DMS 273 (cell line): ENCODE measurements around the gene SPOCK1.

Source experiments
- DNase-seq: peaks from one replicate; lab custom pipeline; 2025; ENCODE audit not compliant: unreplicated experiment; lab: John Stamatoyannopoulos, UW

Gene SPOCK1

DNA sequence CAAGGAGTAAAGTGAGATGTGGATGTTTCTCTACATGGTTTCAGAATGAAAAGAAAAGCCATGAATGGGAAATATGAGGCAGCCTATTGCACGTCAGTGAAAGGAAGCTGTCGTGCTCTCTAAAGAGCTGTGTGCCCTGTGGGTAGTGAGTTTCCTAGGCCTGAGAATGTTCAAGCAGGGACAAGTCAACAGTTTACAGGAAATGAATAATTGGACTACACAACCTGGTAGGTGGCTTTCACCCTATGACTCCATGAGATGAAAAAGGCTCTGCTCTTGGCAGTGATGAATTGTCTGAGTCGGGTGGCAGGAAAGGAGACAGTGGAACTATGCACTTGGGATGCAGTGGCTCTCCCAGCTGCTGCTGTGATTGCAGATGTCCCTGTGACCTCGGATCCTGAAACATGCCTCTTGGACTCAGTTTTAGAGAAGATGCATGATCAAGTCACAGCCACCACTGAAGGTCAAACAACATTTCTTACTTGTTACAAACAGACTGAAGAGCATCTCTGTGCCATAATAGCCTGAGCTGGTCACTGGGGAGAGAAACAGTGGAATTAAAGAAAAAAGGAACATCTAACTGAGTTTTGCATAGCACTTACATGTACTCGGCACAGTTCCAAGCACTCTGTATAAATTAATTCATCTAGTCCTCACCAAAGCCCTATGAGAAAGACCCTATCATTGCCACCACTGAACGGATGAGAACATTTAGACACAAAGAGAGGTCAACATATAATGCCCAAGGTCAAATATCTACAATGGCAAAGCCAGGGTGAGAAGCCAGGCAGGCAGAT, 293.7 kb downstream of the SPOCK1 start:
- DNase-seq = no peak

DNA sequence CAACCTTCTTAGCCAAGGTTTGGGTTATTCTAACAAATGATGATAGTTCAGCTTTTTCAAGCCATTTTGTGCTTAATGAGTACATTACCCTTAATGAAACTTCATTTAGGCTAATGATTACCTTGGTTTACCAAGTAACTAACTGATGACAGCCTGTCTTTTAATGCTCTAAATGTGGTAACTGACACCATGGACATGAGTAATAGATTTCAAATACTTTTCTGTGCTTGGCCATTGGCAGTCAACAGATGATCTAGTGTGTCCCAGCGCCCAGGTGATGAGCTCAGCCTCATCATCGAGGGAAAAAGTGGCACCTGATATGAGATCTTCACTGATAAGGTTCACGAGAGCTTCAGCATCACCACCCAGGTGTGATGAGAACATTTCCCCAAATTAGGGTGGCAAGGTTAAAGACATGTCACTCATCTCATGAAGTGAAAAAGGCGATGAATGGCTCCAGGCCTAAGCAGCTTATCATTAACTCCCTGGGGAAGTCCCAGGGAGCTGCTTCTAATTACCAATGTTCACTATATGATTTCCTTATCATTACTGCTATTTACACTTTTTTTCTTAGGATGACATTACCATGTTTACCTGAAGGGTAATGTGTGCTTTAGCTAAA, 296.0 kb downstream of the SPOCK1 start:
- no peak for DNase-seq

DNA sequence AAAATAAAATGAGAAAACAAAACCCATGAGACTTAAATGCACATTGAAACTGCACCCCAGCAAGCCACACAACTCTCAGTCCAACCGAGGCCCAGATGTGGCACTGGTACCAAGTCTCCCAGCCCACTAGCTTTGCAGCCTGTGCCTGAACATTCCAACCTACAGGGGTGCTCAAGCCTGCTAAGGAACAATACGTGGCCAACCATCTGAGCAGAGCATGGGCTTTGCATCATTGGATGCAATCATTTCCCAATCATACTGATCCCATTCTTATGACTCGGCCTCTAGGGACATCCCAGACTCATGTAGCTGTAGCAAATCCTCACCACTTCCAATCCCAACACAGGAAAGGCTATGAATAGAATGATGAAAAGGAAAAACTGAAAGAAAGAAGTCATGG, 297.2 kb downstream of the SPOCK1 start:
- no peak for DNase-seq

DNA sequence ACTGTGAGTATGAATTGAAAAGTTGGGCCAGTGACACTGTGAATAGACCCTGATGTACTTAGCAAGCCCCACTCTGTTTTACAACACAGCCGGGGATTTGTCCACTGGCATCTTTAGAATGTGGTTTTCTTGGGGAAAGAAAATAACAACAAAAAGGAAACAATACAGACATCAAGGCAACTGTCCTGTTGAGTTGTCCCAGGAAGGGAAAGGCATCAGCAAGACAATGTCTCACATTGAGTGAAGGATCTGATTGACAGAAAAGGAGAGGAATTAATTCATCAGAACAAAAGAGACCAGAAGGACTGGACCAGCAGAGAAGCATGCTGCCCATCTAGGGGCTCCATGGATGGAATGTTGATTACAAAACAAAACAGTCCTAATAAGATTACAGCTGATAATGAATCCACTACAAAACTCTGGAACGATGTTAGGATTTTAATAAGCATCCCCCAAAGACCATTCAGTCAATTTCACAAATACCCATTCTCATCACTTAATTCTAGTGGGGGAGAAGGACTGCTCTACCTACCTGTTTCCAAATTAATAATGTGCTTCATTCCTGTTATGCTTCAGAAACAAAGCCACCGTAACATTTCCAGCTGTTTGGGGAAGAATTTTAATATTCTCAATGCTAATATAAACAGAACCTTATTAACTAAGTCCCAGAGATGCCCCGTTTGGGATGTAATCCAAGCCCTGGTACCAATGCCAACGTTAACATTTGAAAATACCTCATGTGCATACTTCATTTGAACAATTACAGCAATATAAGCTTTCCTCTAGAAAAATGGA, 298.0 kb downstream of the SPOCK1 start:
- no peak for DNase-seq

DNA sequence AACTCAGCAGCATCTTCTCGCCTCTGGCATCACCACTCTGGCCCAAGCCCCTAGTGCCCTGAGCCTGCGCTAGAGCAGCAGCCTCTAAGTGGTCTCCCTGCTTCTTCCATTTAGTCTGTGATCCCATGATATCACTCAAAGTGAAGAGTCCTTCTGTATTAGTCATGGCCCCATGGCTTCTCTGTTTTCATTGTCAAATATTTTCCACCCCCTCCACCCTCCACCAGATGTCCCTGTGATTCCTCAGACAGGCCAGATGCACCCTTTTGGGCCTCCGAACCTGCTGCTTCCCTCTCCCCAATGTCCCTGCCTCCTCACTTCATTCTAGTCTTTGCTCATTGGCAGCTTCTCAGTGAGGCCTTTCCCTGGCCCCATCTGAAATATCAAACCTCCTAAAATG, 299.2 kb downstream of the SPOCK1 start:
- DNase-seq = peak; percentile 61

DNA sequence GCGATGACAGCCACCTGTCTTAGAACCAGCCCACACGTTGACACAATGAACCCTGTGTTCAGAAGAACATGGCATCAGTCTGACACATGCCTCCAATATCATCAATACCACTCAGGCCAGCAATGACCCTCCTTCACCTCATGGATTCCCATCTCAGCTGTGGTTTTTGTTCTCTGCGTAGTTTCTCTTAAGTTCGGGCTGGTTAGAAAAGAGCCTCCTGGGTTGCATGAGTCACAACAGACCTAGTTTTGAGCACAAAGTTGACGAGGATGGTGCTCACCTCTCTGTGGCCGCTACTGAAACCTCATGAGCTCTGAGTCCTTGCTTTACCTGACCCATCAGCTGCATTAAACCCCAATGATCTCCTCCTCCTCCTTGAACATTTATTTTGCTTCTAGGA, 299.9 kb downstream of the SPOCK1 start:
- DNase-seq = no peak

DNA sequence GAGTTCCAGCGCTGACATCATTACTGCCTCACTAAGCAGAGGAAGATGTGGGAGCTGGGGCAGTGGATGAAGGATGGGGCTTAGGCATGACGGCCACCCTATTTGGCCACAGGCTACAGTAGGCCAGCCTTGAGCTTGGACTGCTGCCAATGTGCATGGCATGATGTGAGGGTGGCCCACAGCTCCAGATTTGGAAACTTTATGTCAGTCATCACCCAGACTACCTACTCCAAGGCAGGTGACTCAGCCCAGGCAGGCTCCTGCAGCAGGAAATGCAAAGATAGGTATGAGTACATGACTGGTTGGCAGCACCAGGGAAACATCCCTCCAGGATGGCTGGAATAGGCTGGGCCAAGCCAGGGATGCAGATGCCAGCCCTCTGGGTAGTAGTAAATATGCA, 303.6 kb downstream of the SPOCK1 start:
- DNase-seq = no peak

DNA sequence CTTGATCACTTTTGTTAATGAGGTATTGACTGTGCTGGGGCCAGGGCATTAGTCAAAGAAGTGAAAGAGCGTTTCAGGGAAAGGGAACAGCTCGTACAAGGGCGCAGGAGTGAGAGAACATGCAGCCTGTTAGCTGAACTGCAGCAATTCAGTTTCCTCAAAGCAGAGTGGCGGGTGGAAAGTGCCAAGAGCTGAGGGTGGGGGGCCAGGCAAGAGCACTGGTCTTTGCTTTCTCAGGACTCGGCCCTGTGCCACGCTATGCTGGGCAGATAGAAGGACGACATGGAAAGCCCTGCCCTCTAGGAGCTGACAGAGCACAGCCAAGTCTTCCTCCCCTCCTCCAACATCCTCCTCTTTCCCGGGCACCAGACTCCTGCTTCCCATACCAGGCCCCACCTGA, 304.8 kb downstream of the SPOCK1 start:
- DNase-seq = no peak

DNA sequence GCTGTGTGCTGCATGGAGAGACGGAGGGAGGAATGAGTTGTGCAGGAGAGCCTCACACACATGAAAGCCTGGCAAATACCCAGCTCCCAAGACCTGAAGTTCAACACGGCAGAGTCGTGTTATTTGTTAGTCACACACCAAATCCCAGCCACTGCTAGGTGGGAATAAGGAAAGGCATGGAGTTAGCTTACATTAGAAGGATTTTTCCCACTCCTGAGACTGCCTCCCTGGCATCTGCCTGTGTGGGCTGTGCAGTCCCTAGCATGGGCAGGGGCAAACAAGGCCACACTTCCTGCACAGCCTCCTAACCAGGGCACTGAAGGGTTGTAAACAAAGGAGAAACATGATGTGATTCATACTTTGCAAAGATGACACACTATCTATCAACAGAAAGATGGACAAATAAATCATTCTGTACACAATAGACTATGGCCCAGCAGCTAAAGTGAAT, 306.8 kb downstream of the SPOCK1 start:
- no peak for DNase-seq

DNA sequence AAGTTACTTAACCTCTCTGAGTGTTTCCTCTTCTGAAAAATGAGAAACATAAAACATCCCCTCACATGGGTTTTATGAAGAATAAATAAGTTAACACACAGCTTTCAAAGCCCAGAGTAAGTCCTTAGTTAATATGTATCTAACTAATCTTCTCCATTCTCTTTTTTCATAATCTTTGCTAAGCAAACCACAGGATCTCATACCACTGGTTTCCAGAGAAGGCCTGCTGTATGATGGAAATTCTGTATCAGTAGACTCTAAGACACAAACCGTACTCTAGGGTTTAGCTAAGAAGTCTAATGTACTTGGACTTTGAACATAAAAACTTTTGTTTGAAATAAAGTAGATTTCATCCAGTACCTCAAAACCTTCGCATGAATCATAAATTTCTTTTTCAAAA, 307.9 kb downstream of the SPOCK1 start:
- DNase-seq = no peak

DNA sequence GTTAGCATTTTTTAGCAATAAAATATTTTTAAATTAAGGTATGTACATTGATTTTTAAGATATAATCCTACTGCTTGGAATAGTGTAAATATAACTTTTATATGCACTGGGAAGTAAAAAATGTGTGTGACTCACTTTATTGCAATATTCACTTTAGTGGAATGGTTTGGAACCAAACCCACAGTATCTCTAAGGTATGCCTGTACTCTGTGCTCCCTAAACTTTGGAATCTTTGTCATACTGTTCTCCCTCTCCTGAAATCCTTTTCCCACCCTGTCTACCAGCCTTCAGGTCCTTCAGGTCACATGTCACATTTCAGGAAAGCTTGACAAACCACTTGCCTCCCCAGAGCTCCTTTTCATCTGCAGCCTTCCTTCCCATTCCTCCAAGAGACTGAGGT, 308.7 kb downstream of the SPOCK1 start:
- DNase-seq = no peak

DNA sequence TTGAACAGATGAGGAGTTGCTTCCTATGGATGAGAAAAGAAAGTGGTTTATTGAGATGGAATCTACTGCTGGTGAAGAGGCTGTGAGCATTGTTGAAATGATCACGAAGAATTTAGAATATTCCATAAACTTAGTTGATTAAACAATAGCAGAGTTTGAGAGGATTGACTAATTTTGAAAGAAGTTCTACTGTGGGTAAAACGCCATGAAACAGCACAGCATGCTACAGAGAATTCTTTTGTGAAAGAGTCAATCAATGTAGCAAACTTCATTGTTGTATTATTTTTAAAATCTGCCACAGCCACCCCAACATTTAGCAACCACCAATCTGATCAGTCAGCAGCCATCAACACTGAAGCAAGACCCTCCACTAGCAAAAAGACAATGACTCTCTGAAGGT, 309.1 kb downstream of the SPOCK1 start:
- DNase-seq = no peak

DNA sequence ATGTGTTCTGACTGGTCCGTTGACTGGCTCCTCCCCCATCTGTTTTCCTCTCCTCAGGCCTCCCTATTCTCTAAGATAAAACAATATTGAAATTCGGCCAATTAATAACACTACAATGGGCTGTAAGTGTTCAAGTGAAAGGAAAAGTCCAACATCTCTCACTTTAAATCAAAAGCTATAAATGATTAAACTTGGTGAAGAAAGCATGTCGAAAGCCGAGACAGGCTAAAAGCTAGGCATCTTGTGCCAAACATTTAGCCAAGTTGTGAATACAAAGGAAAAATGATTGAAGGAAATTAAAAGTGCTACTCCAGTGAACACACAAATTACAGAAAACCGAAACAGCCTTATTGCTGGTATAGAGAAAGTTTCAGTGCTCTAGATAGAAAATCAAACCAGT, 310.6 kb downstream of the SPOCK1 start:
- DNase-seq = no peak

DNA sequence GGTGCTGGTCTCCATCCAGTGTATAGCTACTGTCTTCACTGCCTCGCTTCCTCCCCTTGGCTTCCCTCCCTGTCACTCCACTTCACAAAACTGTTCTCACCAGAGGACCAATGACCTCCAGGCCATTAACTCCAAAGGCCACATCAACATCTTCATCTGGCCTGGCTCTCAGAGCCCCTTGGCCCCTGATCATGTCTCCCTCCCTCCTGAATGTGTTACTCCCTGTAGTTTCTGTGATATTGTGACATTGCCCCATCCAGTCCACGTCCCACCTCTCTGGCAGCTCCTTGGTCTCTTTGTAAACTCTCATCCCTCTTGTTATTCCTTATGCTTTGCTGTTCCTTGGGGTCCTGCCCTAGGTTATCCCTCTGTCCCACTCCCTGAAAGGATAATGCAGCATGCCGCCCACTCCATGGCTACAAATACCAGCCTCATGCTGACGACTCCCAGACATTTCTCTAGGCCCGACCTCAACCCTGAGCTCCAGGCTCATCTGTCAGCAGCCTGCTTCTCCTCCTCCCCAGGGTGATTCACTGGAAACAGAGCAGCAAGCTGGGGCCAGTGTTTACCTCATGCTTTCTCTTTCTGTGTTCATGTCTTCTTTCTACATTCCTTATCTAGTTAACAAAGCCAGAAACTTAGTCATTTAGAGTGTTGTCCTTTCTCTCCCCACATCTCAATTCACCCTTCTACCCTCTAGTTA, 312.2 kb downstream of the SPOCK1 start:
- no peak for DNase-seq

DNA sequence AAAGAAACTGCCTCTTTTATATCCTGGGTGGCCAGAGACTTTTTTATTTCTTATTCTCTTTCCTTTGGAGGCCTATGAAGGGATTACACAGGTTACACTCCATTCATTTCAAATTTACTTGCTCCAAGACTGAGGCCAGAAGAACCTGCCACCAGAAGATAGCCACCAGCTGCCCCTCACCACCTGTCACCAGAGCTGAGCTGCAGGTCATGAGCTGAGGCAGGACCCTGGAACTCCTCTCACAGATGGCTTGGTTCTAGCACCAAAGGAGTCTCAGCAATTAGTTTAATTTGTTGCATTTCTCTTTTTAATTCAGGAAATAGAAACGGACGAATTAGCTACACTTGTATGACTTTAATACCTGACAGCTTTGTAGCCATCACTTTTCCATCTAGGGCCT, 313.9 kb downstream of the SPOCK1 start:
- no peak for DNase-seq

DNA sequence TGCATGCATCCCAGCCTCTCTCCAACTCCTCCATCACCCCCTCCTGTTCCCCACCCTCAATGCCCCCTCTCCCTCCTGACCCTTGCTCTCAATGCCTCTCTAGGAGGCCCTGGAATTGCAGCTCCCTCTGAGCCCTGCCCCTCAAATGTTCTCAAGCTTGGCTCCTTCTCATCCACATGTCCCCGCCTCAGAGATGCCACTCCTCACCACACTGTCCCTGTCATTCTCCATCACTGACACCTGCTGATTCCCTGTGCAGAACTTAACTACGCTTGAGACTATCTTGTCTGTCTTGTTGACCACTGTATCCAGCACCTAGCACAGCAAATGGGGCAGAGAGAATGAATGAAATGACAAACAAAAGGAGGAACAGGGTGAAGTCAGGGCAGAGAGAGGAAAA, 314.4 kb downstream of the SPOCK1 start:
- DNase-seq = no peak

DNA sequence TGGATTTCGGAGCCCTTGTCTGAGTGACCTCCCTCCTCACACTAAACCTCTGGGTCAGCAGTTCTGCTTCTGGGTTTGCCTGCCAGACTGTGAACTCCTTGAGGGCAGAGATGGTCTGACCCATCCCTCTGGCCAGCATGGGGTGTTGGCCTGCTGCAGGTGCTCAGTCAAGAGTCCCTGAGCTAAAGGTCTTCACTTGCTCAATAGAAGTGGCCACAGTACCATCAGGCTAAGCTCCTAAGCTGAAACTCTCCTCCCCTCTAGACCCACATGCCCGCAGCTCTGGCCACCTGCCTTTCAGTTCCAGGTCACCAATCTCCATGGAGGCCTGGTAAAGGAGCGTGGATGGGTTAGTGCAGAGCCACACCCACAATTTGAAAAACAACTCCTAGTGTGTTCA, 316.6 kb downstream of the SPOCK1 start:
- no peak for DNase-seq

DNA sequence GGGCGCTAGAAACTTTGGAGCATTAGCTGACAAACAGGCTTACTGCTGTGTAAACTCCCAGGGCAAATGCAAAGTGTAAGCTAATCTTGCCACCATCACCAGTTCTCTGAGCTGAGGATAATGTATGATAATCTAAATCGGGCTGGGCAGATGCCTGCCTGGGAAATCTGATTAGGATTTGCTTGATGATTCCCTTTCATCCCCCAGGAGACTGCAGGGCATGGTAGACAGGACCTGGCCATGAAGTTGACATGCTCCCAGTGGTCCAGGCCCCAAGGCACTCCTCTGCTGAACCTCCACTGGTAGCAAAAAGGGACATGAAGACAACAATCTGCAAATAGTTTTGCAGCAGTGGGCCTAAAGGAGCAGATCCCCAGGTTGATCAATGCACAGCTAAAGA, 317.5 kb downstream of the SPOCK1 start:
- DNase-seq = no peak

DNA sequence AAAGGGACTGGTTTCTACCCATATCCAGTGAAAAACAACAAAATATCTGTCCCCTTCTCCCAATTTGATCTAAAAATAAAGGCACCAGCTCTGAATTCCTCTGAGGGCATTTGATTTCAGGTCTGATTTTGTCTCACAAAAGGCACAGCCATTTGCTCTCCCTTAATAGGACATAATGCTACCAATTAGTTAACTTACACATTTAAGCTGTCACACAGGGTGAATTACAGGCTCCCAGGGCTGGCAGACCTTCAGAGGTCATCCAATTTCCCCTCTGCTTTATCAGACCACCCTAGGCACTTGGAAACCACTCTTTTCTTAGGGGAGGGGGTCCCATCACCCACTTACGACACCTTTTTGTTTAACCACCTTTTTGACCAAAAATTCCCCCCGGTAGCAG, 319.9 kb downstream of the SPOCK1 start:
- no peak for DNase-seq

DNA sequence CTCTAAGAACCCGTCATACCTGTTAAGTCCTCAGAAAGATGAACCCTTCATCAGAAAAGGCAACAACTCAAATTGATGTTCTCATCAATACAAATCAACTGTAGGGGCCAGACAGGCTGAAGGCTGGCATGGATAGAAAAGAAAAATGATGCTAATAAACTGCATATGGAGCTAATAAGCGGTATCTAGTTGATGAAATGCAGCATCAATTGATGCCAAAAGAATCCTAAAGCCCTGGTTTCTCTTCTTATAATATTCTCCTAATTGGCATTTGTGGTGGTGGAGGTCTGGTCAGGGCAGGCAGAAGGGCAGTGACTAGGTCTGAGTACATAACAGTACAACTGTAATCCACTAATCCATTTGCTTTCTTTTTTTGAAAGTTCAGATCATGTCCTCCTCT, 322.5 kb downstream of the SPOCK1 start:
- no peak for DNase-seq

DNA sequence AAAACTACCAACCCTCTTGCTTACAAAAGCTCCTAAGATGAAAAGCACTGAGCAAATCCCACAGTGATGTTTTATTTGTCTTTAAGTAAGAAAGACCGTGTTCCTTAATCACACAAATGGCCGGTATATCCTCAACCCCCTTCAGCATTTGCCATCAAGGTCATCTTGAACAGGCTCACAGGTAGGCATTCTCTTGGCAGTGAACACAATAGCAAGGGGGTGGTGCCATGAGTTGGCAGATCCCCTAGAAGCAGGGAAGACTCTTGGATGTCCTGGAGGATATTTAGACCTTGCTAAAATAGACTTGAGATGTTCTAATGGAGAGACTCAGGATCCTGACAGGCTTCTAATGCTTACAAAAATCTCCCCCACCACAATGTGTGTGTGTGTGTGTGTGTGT, 323.0 kb downstream of the SPOCK1 start:
- no peak for DNase-seq
